HS-27A (cell line): ENCODE data around the gene ACKR3.

Source experiments
- DNase-seq: peaks from one replicate; pipeline ENCODE4 v3.0.0-alpha.2; 2012; ENCODE audit warnings: low read depth, missing footprints

The ACKR3 gene

GRCh38 chr2:236550290-236550689 lies 19.3 kb upstream of the ACKR3 start:
- no peak for DNase-seq

- no peak for DNase-seq
Measured at GRCh38 chr2:236550701-236551465, 18.7 kb upstream of the ACKR3 start.

GRCh38 chr2:236551471-236552211 lies 18.0 kb upstream of the ACKR3 start:
- DNase-seq, result no peak

- no peak for DNase-seq
Measured at GRCh38 chr2:236552212-236552542, 17.4 kb upstream of the ACKR3 start.

GRCh38 chr2:236552581-236553363 lies 16.9 kb upstream of the ACKR3 start:
- DNase-seq, result no peak

GRCh38 chr2:236553522-236553921 lies 16.1 kb upstream of the ACKR3 start:
- DNase-seq, result no peak

GRCh38 chr2:236554629-236555282 lies 14.9 kb upstream of the ACKR3 start:
- no peak for DNase-seq

- no peak for DNase-seq
Measured at GRCh38 chr2:236555481-236555880, 14.1 kb upstream of the ACKR3 start.

- DNase-seq, result no peak
Measured at GRCh38 chr2:236557306-236558030, 12.2 kb upstream of the ACKR3 start.

GRCh38 chr2:236558036-236558435 lies 11.6 kb upstream of the ACKR3 start:
- no peak for DNase-seq

- no peak for DNase-seq
Measured at GRCh38 chr2:236558993-236559978, 10.3 kb upstream of the ACKR3 start.

GRCh38 chr2:236561874-236562273 lies 7.8 kb upstream of the ACKR3 start:
- DNase-seq, result no peak

- DNase-seq, result no peak
Measured at GRCh38 chr2:236562434-236562833, 7.2 kb upstream of the ACKR3 start.

GRCh38 chr2:236563953-236564352 lies 5.7 kb upstream of the ACKR3 start:
- no peak for DNase-seq

GRCh38 chr2:236565212-236565611 lies 4.4 kb upstream of the ACKR3 start:
- no peak for DNase-seq

GRCh38 chr2:236565879-236566402 lies 3.7 kb upstream of the ACKR3 start:
- DNase-seq, result no peak

- no peak for DNase-seq
Measured at GRCh38 chr2:236566596-236566995, 3.0 kb upstream of the ACKR3 start.

- no peak for DNase-seq
Measured at GRCh38 chr2:236568068-236568921, 1.3 kb upstream of the ACKR3 start.

- DNase-seq, result no peak
Measured at GRCh38 chr2:236568922-236569572, 578 bp upstream of the ACKR3 start.
